Neural cell (in vitro differentiated cells): ENCODE data around the gene PPARGC1A. TPM values are rescaled to one million over a fixed set of nuclear protein-coding genes. Genes with fewer than 3 reads are reported as not detected.

Experiments used
- H2AFZ ChIP-seq: fragments of 200-600, 300-800 bp; sonication (generic), shearing (Covaris generic); 2 replicates; pipeline ENCODE4 v1.6.0; 2014; ENCODE audit warnings: low read depth, mild to moderate bottlenecking, antibody characterized with exemption, low read length, moderate library complexity
- H3F3A ChIP-seq: fragments of 200-600 bp; shearing (Covaris generic); 2 replicates; pipeline ENCODE4 v1.6.1; 2016; ENCODE audit warnings: mild to moderate bottlenecking, moderate library complexity, mixed read lengths, antibody characterized with exemption, low read length; ENCODE audit not compliant: insufficient read depth, poor library complexity, severe bottlenecking
- H3K27ac ChIP-seq: fragments of 200-600, 300-800 bp; sonication (generic), shearing (Covaris generic); 2 replicates; pipeline ENCODE4 v1.5.1; 2014; ENCODE audit warnings: mild to moderate bottlenecking, low read length, moderate library complexity
- H3K27me3 ChIP-seq: fragments of 300-800, 200-600 bp; sonication (generic), shearing (Covaris generic); 2 replicates; pipeline ENCODE4 v1.6.0; 2014; ENCODE audit warnings: mild to moderate bottlenecking, low read depth, low read length, moderate library complexity; ENCODE audit not compliant: insufficient read depth
- H3K36me3 ChIP-seq: fragments of 300-800, 200-600 bp; sonication (generic), shearing (Covaris generic); 2 replicates; pipeline ENCODE4 v1.5.1; 2014; ENCODE audit warnings: mild to moderate bottlenecking, antibody characterized with exemption, low read length, moderate library complexity; ENCODE audit not compliant: insufficient read depth
- H3K4me2 ChIP-seq: fragments of 300-800, 200-600 bp; sonication (generic), shearing (Covaris generic); 2 replicates; pipeline ENCODE4 v1.6.0; 2014; ENCODE audit warnings: mild to moderate bottlenecking, low read length
- H3K4me3 ChIP-seq: fragments of 300-800, 200-600 bp; sonication (generic), shearing (Covaris generic); 2 replicates; pipeline ENCODE4 v1.5.1; 2014; ENCODE audit warnings: mild to moderate bottlenecking, low read length, moderate library complexity
- H3K79me2 ChIP-seq: fragments of 200-600 bp; shearing (Covaris generic); replicated peaks from 2 replicates; pipeline ENCODE4 v1.6.0; 2014; ENCODE audit warnings: mild to moderate bottlenecking, low read length, moderate library complexity; ENCODE audit not compliant: insufficient read depth
- H3K9ac ChIP-seq: fragments of 300-800, 200-600 bp; sonication (generic), shearing (Covaris generic); 2 replicates; pipeline ENCODE4 v1.6.1; 2016; ENCODE audit warnings: mild to moderate bottlenecking, low read length, mixed read lengths
- H3K9me2 ChIP-seq: fragments of 200-600 bp; shearing (Covaris generic); 2 replicates; pipeline ENCODE4 v1.6.1; 2016; ENCODE audit warnings: mild to moderate bottlenecking, low read length, mixed read lengths; ENCODE audit not compliant: insufficient read depth
- H3K9me3 ChIP-seq: fragments of 200-600, 300-800 bp; sonication (generic), shearing (Covaris generic); 2 replicates; pipeline ENCODE4 v1.6.1; 2016; ENCODE audit warnings: mild to moderate bottlenecking, mixed run types, low read length, moderate library complexity, mixed read lengths
- H4K20me1 ChIP-seq: fragments of 200-600 bp; shearing (Covaris generic); 2 replicates; pipeline ENCODE4 v1.6.1; 2016; ENCODE audit warnings: mild to moderate bottlenecking, mixed run types; ENCODE audit not compliant: insufficient read depth
- EP300 ChIP-seq: fragments of 450-650 bp; conservative IDR thresholded peaks from 2 replicates; pipeline ENCODE4 v1.6.1; 2014; ENCODE audit warnings: antibody characterized with exemption, mild to moderate bottlenecking, moderate library complexity; ENCODE audit not compliant: poor library complexity, severe bottlenecking
- EZH2 ChIP-seq: fragments of 200-600, 300-800 bp; shearing (Covaris generic), sonication (generic); IDR thresholded peaks from 2 replicates; pipeline ENCODE4 v1.6.1; 2014; ENCODE audit warnings: antibody characterized with exemption, low read length, borderline replicate concordance, mild to moderate bottlenecking; ENCODE audit not compliant: insufficient read depth, poor library complexity, severe bottlenecking
- MXI1 ChIP-seq: fragments of 450-650 bp; conservative IDR thresholded peaks from 2 replicates; pipeline ENCODE4 v1.6.1; 2014; ENCODE audit warnings: antibody characterized with exemption, mild to moderate bottlenecking; ENCODE audit not compliant: poor library complexity, severe bottlenecking
- POLR2AphosphoS5 ChIP-seq: IDR thresholded peaks from 2 replicates; pipeline ENCODE4 v1.6.1; 2012
- RAD21 ChIP-seq: fragments of 450-650 bp; conservative IDR thresholded peaks from 2 replicates; pipeline ENCODE4 v1.6.1; 2014; ENCODE audit warnings: antibody characterized with exemption, mild to moderate bottlenecking, moderate library complexity
- REST ChIP-seq: IDR thresholded peaks from 2 replicates; pipeline ENCODE4 v1.6.1; 2012; ENCODE audit warnings: borderline replicate concordance
- SMC3 ChIP-seq: fragments of 450-650 bp; conservative IDR thresholded peaks from 2 replicates; pipeline ENCODE4 v1.6.1; 2014; ENCODE audit warnings: antibody characterized with exemption, mild to moderate bottlenecking, moderate library complexity; ENCODE audit not compliant: poor library complexity
- TAF1 ChIP-seq: IDR thresholded peaks from 2 replicates; pipeline ENCODE4 v1.6.1; 2012; ENCODE audit warnings: low read depth
- polyA plus RNA-seq: library from polyadenylated mRNA; depleted of rRNA; stranded (reverse); fragments of >200 nt; gene quantifications from 2 replicates; pipeline ENCODE4 v1.2.3, GENCODE V29; 2014
- TF ChIP-seq, protein P1 (sequence below): fragments of 450-650 bp; IDR thresholded peaks from 2 replicates; pipeline ENCODE4 v1.5.1; 2014; ENCODE audit warnings: antibody characterized with exemption, mild to moderate bottlenecking, moderate library complexity; ENCODE audit not compliant: poor library complexity, severe bottlenecking

The PPARGC1A gene
- polyA plus RNA-seq, 1 donor from 2014 or later: 7.2 TPM

- H3K79me2 ChIP-seq: no peaks in the 10 kb centered on the region
- TF ChIP-seq SMC3: no peak
- no peak for TF ChIP-seq POLR2AphosphoS5
- TF ChIP-seq, protein P1, sequence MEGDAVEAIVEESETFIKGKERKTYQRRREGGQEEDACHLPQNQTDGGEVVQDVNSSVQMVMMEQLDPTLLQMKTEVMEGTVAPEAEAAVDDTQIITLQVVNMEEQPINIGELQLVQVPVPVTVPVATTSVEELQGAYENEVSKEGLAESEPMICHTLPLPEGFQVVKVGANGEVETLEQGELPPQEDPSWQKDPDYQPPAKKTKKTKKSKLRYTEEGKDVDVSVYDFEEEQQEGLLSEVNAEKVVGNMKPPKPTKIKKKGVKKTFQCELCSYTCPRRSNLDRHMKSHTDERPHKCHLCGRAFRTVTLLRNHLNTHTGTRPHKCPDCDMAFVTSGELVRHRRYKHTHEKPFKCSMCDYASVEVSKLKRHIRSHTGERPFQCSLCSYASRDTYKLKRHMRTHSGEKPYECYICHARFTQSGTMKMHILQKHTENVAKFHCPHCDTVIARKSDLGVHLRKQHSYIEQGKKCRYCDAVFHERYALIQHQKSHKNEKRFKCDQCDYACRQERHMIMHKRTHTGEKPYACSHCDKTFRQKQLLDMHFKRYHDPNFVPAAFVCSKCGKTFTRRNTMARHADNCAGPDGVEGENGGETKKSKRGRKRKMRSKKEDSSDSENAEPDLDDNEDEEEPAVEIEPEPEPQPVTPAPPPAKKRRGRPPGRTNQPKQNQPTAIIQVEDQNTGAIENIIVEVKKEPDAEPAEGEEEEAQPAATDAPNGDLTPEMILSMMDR: no peak
- TF ChIP-seq EZH2: no peak
- no peak for TF ChIP-seq RAD21
- no peak for TF ChIP-seq EP300
- no peak for TF ChIP-seq TAF1
- TF ChIP-seq MXI1: no peak
- TF ChIP-seq REST: no peak
- H4K20me1 ChIP-seq: no peaks in the 10 kb centered on the region
- no peak overlapping the region for H2AFZ ChIP-seq
- H3K9me3 ChIP-seq: no peaks in the 10 kb centered on the region
- no peaks in the 10 kb centered on the region for H3F3A ChIP-seq
- no peak overlapping the region for H3K27ac ChIP-seq
- H3K4me3 ChIP-seq: no peak overlapping the region
- H3K9me2 ChIP-seq: no peaks in the 10 kb centered on the region
- no peak overlapping the region for H3K9ac ChIP-seq
- no peak overlapping the region for H3K4me2 ChIP-seq
- no peaks in the 10 kb centered on the region for H3K36me3 ChIP-seq
- H3K27me3 ChIP-seq: no peaks in the 10 kb centered on the region
These were observed 143.2 kb downstream of the PPARGC1A start for GRCh38 chr4:23746672-23747071.

GRCh38 chr4:23746027-23746426 is 143.8 kb downstream of the PPARGC1A start:
- TF ChIP-seq RAD21: no peak
- TF ChIP-seq TAF1: no peak
- no peak for TF ChIP-seq REST
- no peak for TF ChIP-seq EZH2
- no peak for TF ChIP-seq EP300
- no peak for TF ChIP-seq SMC3
- TF ChIP-seq, protein P1: no peak
- TF ChIP-seq POLR2AphosphoS5: no peak
- TF ChIP-seq MXI1: no peak
- no peaks in the 10 kb centered on the region for H3K9me2 ChIP-seq
- H3K9me3 ChIP-seq: no peaks in the 10 kb centered on the region
- H3K9ac ChIP-seq: no peak overlapping the region
- no peaks in the 10 kb centered on the region for H3F3A ChIP-seq
- no peak overlapping the region for H3K27ac ChIP-seq
- H3K79me2 ChIP-seq: no peaks in the 10 kb centered on the region
- no peaks in the 10 kb centered on the region for H4K20me1 ChIP-seq
- H2AFZ ChIP-seq: no peak overlapping the region
- H3K4me3 ChIP-seq: no peak overlapping the region
- no peaks in the 10 kb centered on the region for H3K27me3 ChIP-seq
- no peak overlapping the region for H3K4me2 ChIP-seq
- H3K36me3 ChIP-seq: no peaks in the 10 kb centered on the region
